Gastrocnemius medialis (tissue), 4 donors: ENCODE measurements around the gene SPEM1. TPM values are rescaled to one million over a fixed set of nuclear protein-coding genes. Genes with fewer than 3 reads are reported as not detected.

Source experiments
- ATAC-seq, 2 donors: fragments of 150-250 bp; one replicate each; pipeline ENCODE4 v1.9.1; 2016
- DNase-seq, 2 donors: peaks; one replicate each; pipeline ENCODE4 v3.0.0-alpha.2; 2019
- H3K27ac ChIP-seq, 4 donors: fragments of 200-600 bp; sonication (generic); 1 replicate in 1 of 4; 2 replicates in 3 of 4; pipeline ENCODE4 v1.5.1; 2016 to 2018; ENCODE audit warnings: mild to moderate bottlenecking in 2 of 4, moderate library complexity in 1 of 4
- H3K27me3 ChIP-seq, 3 donors: fragments of 200-600 bp; sonication (generic) in 2 of 3; 1 replicate in 1 of 3; 2 replicates in 2 of 3; pipeline versions ENCODE4 v1.5.1 to v1.6.0; 2016 to 2019; ENCODE audit warnings: mild to moderate bottlenecking in 1 of 3, moderate library complexity in 1 of 3
- H3K36me3 ChIP-seq, 2 donors: fragments of 200-600 bp; sonication (generic) in 1 of 2; one replicate each; pipeline ENCODE4 v1.5.1; 2017 to 2018
- H3K4me1 ChIP-seq, 2 donors: fragments of 200-600 bp; sonication (generic) in 1 of 2; one replicate each; pipeline ENCODE4 v1.5.1; 2016 to 2017; ENCODE audit warnings: mild to moderate bottlenecking in 2 of 2
- H3K4me3 ChIP-seq, 4 donors: fragments of 200-600 bp; sonication (generic) in 3 of 4; 1 replicate in 1 of 4; 2 replicates in 3 of 4; pipeline ENCODE4 v1.5.1; 2016 to 2019; ENCODE audit warnings: mild to moderate bottlenecking in 2 of 4
- H3K9me3 ChIP-seq, 3 donors: fragments of 200-600 bp; sonication (generic) in 2 of 3; 1 replicate in 1 of 3; 2 replicates in 2 of 3; pipeline ENCODE4 v1.5.1; 2016 to 2019
- CTCF ChIP-seq, 5 experiments: fragments of 450-650 bp in 3 of 5; fragments of 200-600 bp in 2 of 5; sonication (generic) in 2 of 5; IDR thresholded peaks in 4 of 5; conservative IDR thresholded peaks in 1 of 5; 1 replicate in 4 of 5; 2 replicates in 1 of 5; pipeline ENCODE4 v1.5.1; 2016 to 2019; ENCODE audit warnings: antibody characterized with exemption in 5 of 5, mild to moderate bottlenecking in 3 of 5, moderate library complexity in 3 of 5
- POLR2A ChIP-seq, 2 donors: fragments of 450-650 bp; IDR thresholded peaks; one replicate each; pipeline ENCODE4 v1.6.1; 2017; ENCODE audit warnings: antibody characterized with exemption in 2 of 2, mild to moderate bottlenecking in 2 of 2, moderate library complexity in 2 of 2
- in situ Hi-C, 4 donors: fragments of 200-750 bp; cut with MboI; loops; one replicate each; pipeline versions ENCODE4 v1.15.0 to v1.8.0; 2017; ENCODE audit warnings: low sequenced_read_pairs in 4 of 4
- intact Hi-C: fragments of 100-400 bp; cut with DNase I; formaldehyde crosslinking; loops from one replicate; pipeline ENCODE4 v1.15.1; 2023; ENCODE audit warnings: low total_unique reads
- total RNA-seq, 4 donors: library from RNA; depleted of rRNA; stranded (reverse); fragments of >200 nt; gene quantifications; one replicate each; pipeline versions ENCODE4 v1.1.0 to v1.2.3, GENCODE V29; 2016

SPEM1 gene, protein sequence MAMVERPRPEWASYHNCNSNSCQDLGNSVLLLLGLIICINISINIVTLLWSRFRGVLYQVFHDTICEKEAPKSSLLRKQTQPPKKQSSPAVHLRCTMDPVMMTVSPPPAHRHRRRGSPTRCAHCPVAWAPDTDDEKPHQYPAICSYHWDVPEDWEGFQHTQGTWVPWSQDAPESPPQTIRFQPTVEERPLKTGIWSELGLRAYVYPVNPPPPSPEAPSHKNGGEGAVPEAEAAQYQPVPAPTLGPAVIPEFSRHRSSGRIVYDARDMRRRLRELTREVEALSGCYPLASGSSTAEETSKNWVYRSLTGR
- total RNA-seq = not detected

GRCh38 chr17:7419819-7420610 lies at the start of gene SPEM1:
Gene SPEM1, plus strand, starts transcription at chr17:7420324. Its CDS starts 61 bp downstream, at chr17:7420385.
- TF ChIP-seq POLR2A (IDR thresholded peaks at IDR 0.05) = no peak
- TF ChIP-seq CTCF (IDR thresholded peaks at IDR 0.05 in 4 of 5, conservative IDR thresholded peaks at IDR 0.05 in 1 of 5) = no peak
- no peaks in the 10 kb centered on the region for H3K27me3 ChIP-seq
- DNase-seq (no peak), ATAC-seq (no peak)
- no peaks in the 10 kb centered on the region for H3K36me3 ChIP-seq
- no peak within 1 kb of the TSS for H3K4me3 ChIP-seq
- in situ Hi-C loops (no loop called here), intact Hi-C loops (no loop called here)
- H3K27ac ChIP-seq = no peak within 1 kb of the TSS
- no peaks in the 10 kb centered on the region for H3K4me1 ChIP-seq
- no peaks in the 10 kb centered on the region for H3K9me3 ChIP-seq

DNA sequence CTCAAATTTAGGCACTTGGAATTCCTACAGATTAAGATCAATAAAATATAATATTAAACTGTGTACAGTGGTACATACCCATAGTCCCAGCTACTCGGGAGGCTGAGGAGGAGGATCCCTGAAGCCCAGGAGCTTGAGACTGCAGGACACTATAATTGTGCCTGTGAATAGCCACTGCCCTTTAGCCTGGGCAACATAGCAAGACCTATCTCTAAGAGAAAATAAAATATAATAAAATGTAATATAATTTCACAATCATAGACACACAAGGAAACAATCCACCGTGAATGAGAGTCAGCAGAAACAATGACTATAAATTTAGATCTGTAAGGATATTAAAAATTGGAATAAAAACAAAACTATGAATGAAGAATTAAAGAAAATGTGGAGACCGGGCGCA lies 49.3 kb upstream of the SPEM1 start:
- Histone ChIP-seq H3K4me3 (no peak overlapping the region), H3K27me3 (no peaks in the 10 kb centered on the region), H3K9me3 (no peaks in the 10 kb centered on the region), H3K27ac (no peak overlapping the region), H3K36me3 (no peaks in the 10 kb centered on the region), H3K4me1 (no peaks in the 10 kb centered on the region)
- intact Hi-C loops = no loop called here
- no peak for TF ChIP-seq POLR2A (IDR thresholded peaks at IDR 0.05)
- no peak for TF ChIP-seq CTCF (IDR thresholded peaks at IDR 0.05 in 4 of 5, conservative IDR thresholded peaks at IDR 0.05 in 1 of 5)
- in situ Hi-C loops = loop anchor here in 2 of 4 donors (25.0 kb wide), 2 partner anchors 141 to 166 kb away; partner anchors contain the start of gene TNFSF12 (in 1 of the 2)
- DNase-seq (no peak), ATAC-seq (no peak)

- ATAC-seq = no peak
- in situ Hi-C loops (loop anchor here in 2 of 4 donors (25.0 kb wide), 2 partner anchors 138 to 163 kb away; partner anchors contain the start of gene TNFSF12 (in 1 of the 2)), intact Hi-C loops (no loop called here)
Measured at GRCh38 chr17:7374353-7374752, 45.8 kb upstream of the SPEM1 start.

DNA sequence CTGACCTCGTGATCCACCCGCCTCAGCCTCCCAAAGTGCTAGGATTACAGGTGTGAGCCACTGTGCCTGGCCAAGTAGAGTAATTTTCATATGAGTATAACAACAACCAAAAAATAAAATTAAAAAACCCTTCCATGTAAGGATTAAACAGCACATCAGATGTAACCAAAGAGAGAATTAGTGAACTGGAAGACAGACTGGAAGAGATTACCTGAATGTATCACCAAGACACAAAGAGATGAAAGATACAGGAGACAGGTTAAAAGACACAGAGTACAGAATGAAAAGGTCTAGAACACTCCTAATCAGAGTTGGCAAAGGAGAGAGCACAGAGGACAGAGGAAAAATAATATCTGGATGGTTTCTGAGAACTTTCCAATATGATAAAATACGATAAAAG lies 41.0 kb upstream of the SPEM1 start:
- DNase-seq (no peak), ATAC-seq (no peak)
- Histone ChIP-seq H3K36me3 (no peaks in the 10 kb centered on the region), H3K27me3 (peaks cover 17 to 25% (median 23%) of the 10 kb centered on the region in 3 donors), H3K4me3 (no peak overlapping the region), H3K27ac (no peak overlapping the region), H3K9me3 (no peaks in the 10 kb centered on the region), H3K4me1 (peaks cover 17 to 22% of the 10 kb centered on the region in 2 donors)
- intact Hi-C loops (no loop called here), in situ Hi-C loops (no loop called here)
- no peak for TF ChIP-seq CTCF (IDR thresholded peaks at IDR 0.05 in 4 of 5, conservative IDR thresholded peaks at IDR 0.05 in 1 of 5)
- TF ChIP-seq POLR2A (IDR thresholded peaks at IDR 0.05) = no peak

More at GRCh38 chr17:7374353-7374752, 45.8 kb upstream of the SPEM1 start:
- no peak for TF ChIP-seq POLR2A (IDR thresholded peaks at IDR 0.05)
- no peak for TF ChIP-seq CTCF (IDR thresholded peaks at IDR 0.05 in 4 of 5, conservative IDR thresholded peaks at IDR 0.05 in 1 of 5)
- DNase-seq = no peak
- no peaks in the 10 kb centered on the region for H3K4me1 ChIP-seq
- H3K9me3 ChIP-seq = no peaks in the 10 kb centered on the region
- no peak overlapping the region for H3K27ac ChIP-seq
- no peaks in the 10 kb centered on the region for H3K36me3 ChIP-seq
- H3K4me3 ChIP-seq = no peak overlapping the region
- H3K27me3 ChIP-seq = no peaks in the 10 kb centered on the region
